K562 (cell line): Measurements from ENCODE around the gene TRIM62. TPM values are rescaled to one million over a fixed set of nuclear protein-coding genes. Genes with fewer than 3 reads are reported as not detected.

Experiments
- ATAC-seq: fragments of 200-7000 bp; cut with Tn5 transposase; 3 replicates; pipeline ENCODE4 v1.9.1; 2020; ENCODE audit warnings: moderate library complexity
- BruUV-seq: library from RNA; stranded (reverse); fragments of 400-500 nt; replicated peaks from 2 replicates; lab custom pipeline; 2021; lab: Mats Ljungman, UMichigan
- CTCF ChIA-PET: fragments of 300-600 bp; formaldehyde crosslinking; extraction: SDS; loops from one replicate; lab custom pipeline; 2021; ENCODE audit warnings: low intra/inter-chr PET ratio; lab: Yijun Ruan, JAX
- POLR2A ChIA-PET: fragments of 300-600, 350-650 bp; sonication (Branson Sonifier 250); formaldehyde crosslinking; extraction: SDS; loops from one replicate; lab custom pipeline; 2021; ENCODE audit warnings: antibody characterized with exemption, inconsistent platforms; lab: Yijun Ruan, JAX
- DNase-seq, 4 experiments: peaks; one replicate each; pipeline versions ENCODE4 v3.0.0 to v3.0.0-alpha.2; 2011 to 2018; ENCODE audit warnings: low spot score in 3 of 4, mixed read lengths in 3 of 4; ENCODE audit errors: extremely low read depth in 1 of 4
- FAIRE-seq: peaks from 2 replicates; lab custom pipeline; 2011; peaks lifted over from hg19 to GRCh38; lab: Jason Lieb, UNC
- H2AFZ ChIP-seq: 2 replicates; pipeline ENCODE4 v1.6.0; 2011; ENCODE audit warnings: low read depth, low read length, control low read depth, inconsistent platforms
- H3K27ac ChIP-seq: fragments of 200-600 bp; 3 replicates; pipeline ENCODE4 v1.8.0; 2011; ENCODE audit warnings: low read depth, mild to moderate bottlenecking, control low read depth, inconsistent platforms, low read length, moderate library complexity, mixed read lengths; ENCODE audit errors: extremely low read depth
- H3K27me3 ChIP-seq, 2 experiments: fragments of 300-600 bp in 1 of 2; 2 replicates in 1 of 2; 3 replicates in 1 of 2; pipeline versions ENCODE4 v1.6.0 to v1.8.0; 2011; ENCODE audit warnings: inconsistent platforms in 2 of 2, low read length in 2 of 2, mild to moderate bottlenecking in 1 of 2, mixed read lengths in 1 of 2, moderate library complexity in 1 of 2; ENCODE audit not compliant: control insufficient read depth in 2 of 2, insufficient read depth in 2 of 2
- H3K36me3 ChIP-seq: fragments of 300-600 bp; 3 replicates; pipeline ENCODE4 v1.8.0; 2011; ENCODE audit warnings: mild to moderate bottlenecking, low read length, inconsistent platforms; ENCODE audit not compliant: control insufficient read depth, insufficient read depth
- H3K4me1 ChIP-seq, 2 experiments: fragments of 200-600 bp in 1 of 2; replicated peaks in 1 of 2; 2 replicates in 1 of 2; 3 replicates in 1 of 2; pipeline versions ENCODE4 v1.5.1 to v1.8.0; 2011; ENCODE audit warnings: inconsistent platforms in 2 of 2, low read length in 2 of 2, mild to moderate bottlenecking in 1 of 2, mixed read lengths in 1 of 2, moderate library complexity in 1 of 2; ENCODE audit not compliant: control insufficient read depth in 2 of 2, insufficient read depth in 2 of 2
- H3K4me2 ChIP-seq: 2 replicates; pipeline ENCODE4 v1.6.1; 2011; ENCODE audit warnings: low read length, control low read depth, inconsistent platforms, mixed read lengths; ENCODE audit not compliant: insufficient read depth
- H3K4me3 ChIP-seq: fragments of 200-600 bp; sonication (generic), shearing (Covaris generic); 2 replicates; pipeline ENCODE4 v1.5.1; 2016; ENCODE audit warnings: control low read depth, inconsistent platforms
- H3K79me2 ChIP-seq: fragments of 200-600 bp; 3 replicates; pipeline ENCODE4 v1.8.0; 2011; ENCODE audit warnings: low read length, inconsistent platforms; ENCODE audit not compliant: control insufficient read depth, insufficient read depth
- H3K9ac ChIP-seq, 2 experiments: 2 replicates each; pipeline versions ENCODE4 v1.6.0 to v1.6.1; 2011; ENCODE audit warnings: low read depth in 2 of 2, low read length in 2 of 2, control low read depth in 1 of 2, inconsistent platforms in 1 of 2, mild to moderate bottlenecking in 1 of 2, mixed read lengths in 1 of 2; ENCODE audit not compliant: insufficient read depth in 1 of 2
- H3K9me1 ChIP-seq: one replicate; pipeline ENCODE4 v1.6.0; 2011; ENCODE audit warnings: inconsistent platforms, mild to moderate bottlenecking, low read length, moderate library complexity; ENCODE audit not compliant: control insufficient read depth, insufficient read depth
- H3K9me3 ChIP-seq: replicated peaks from 2 replicates; pipeline ENCODE4 v1.5.1; 2011; ENCODE audit warnings: low read depth, low read length, inconsistent platforms; ENCODE audit not compliant: control insufficient read depth, insufficient read depth
- H4K20me1 ChIP-seq: replicated peaks from 2 replicates; pipeline ENCODE4 v1.6.1; 2011; ENCODE audit warnings: low read length, inconsistent platforms, mixed read lengths; ENCODE audit not compliant: control insufficient read depth, insufficient read depth
- EHMT2 ChIP-seq: fragments of 450-650 bp; IDR thresholded peaks from 2 replicates; pipeline ENCODE4 v1.6.1; 2018; ENCODE audit warnings: antibody characterized with exemption
- GTF3C2 ChIP-seq: IDR thresholded peaks from 3 replicates; pipeline ENCODE4 v1.6.1; 2011; ENCODE audit warnings: borderline replicate concordance, mild to moderate bottlenecking, moderate library complexity; ENCODE audit not compliant: insufficient read length; ENCODE audit errors: extremely low read depth
- NFIC ChIP-seq: fragments of 450-650 bp; IDR thresholded peaks from 2 replicates; pipeline ENCODE4 v1.6.1; 2017; ENCODE audit warnings: mild to moderate bottlenecking, inconsistent platforms
- ZNF75A ChIP-seq: fragments of 450-650 bp; formaldehyde crosslinking; IDR thresholded peaks from 2 replicates; pipeline ENCODE4 v1.4.0; 2020; ENCODE audit warnings: mild to moderate bottlenecking
- WGBS: fragments of 100-300 bp; shearing (Covaris generic); methylation state at CpG from one replicate; pipeline ENCODE4 v1.1.6; 2016; ENCODE audit warnings: low coverage, mixed read lengths; ENCODE audit not compliant: insufficient coverage; ENCODE audit errors: missing lambda C conversion rate; 5-methylcytosine and 5-hydroxymethylcytosine counted together
- in situ Hi-C: fragments of 300-500 bp; cut with MboI; formaldehyde crosslinking; loops from 4 replicates; pipeline ENCODE4 v1.15.0; 2018; ENCODE audit warnings: inconsistent platforms, mixed read lengths
- intact Hi-C: fragments of 100-400 bp; cut with micrococcal nuclease; formaldehyde crosslinking; loops from 2 replicates; pipeline ENCODE4 v1.14.2; 2022
- polyA plus RNA-seq, 8 experiments: library from polyadenylated mRNA; depleted of rRNA in 4 of 8; stranded (reverse) in 5 of 8; unstranded in 3 of 8; fragments of >200 nt; fragmentation: Nextera tagmentation in 2 of 8; fragmentation: Illumina TruSeq in 1 of 8; extraction: Ambion mirVana in 2 of 8; extraction: Trizol in 1 of 8; gene quantifications; 2 replicates each; pipeline versions ENCODE4 v1.2.1 to v1.2.3, GENCODE V29; 2011 to 2014; ENCODE audit warnings: inconsistent platforms in 1 of 8, missing spikeins in 1 of 8
- total RNA-seq, 7 experiments: library from RNA; depleted of rRNA in 6 of 7; stranded (reverse); fragments of >200 nt in 6 of 7; fragmentation: Illumina TruSeq in 2 of 7; extraction: Trizol in 2 of 7; gene quantifications; 2 replicates each; pipeline versions ENCODE4 v1.2.1 to v1.2.3, GENCODE V29; 2011 to 2021; ENCODE audit warnings: low replicate concordance in 1 of 7

The TRIM62 gene
- total and polyA plus RNA-seq, 9 of the 15 experiments (the other 6 are each of a cell fraction or from before 2014, with no cell fraction given): 0.18 to 2.3 (median 0.52) TPM

GRCh38 chr1:33157131-33157530 lies 24.7 kb downstream of the TRIM62 start (continued):
- TF ChIP-seq GTF3C2: no peak
- no peak for TF ChIP-seq EHMT2

DNA sequence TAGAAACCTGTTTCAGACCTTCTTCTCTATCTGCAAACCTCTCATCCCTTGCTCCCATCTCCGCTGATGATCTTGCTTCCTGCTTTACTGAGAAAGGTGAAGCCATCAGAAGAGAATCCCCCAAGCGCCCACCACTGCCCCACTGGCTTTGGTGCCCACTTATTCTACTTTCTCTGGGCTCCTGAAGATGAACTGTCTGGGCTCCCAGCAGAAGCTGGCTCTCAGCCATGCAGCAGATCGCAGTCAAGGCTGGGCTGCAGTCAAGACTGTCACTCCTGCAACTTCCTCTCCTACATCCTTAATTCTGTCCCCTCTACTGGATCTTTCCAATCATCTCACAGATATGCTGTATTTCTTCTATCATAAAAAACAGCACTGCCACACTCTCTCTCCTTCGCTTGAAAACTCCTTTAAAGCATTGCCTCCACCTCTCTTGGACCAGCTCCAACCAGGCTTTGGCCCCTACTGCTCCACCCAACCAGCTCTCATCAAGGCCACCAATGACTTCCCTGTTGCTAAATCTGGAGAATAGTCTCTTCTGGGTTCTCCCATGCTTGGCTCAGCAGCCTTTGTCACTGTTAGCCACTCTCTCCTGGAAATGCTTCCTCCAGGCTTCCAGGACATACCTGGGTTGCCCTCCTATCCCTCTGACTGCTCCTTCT lies 25.8 kb downstream of the TRIM62 start:
- CTCF ChIA-PET: no interaction called here
- no peak overlapping the region for H3K9ac ChIP-seq
- no peak overlapping the region for H3K27ac ChIP-seq
- TF ChIP-seq ZNF75A (no peak), NFIC (peak; percentile 30)
- TF ChIP-seq, all 486 proteins: peak for 1
- in situ Hi-C loops (no loop called here), intact Hi-C loops (no loop called here)
- Histone ChIP-seq H3K4me1 (peaks cover 0 to 4% of the 10 kb centered on the region in 2 experiments; a peak in 1 of 5 replicates), H3K9me1 (no peaks in the 10 kb centered on the region), H3K79me2 (no peaks in the 10 kb centered on the region), H2AFZ (no peak overlapping the region), H3K36me3 (no peaks in the 10 kb centered on the region), H3K4me3 (no peak overlapping the region), H3K4me2 (no peak overlapping the region), H3K27me3 (peaks cover 27 to 58% of the 10 kb centered on the region in 2 experiments), H4K20me1 (no peaks in the 10 kb centered on the region; the same call in 1 of the 2 replicates), H3K9me3 (no peaks in the 10 kb centered on the region)
- FAIRE-seq: no peak
- no peak for DNase-seq
- POLR2A ChIA-PET: interaction anchor here (0.6 kb wide), 1 partner anchor 22 kb away, joined by 3 read pairs; no protein-coding TSS in a partner anchor
- 2% methylated on average over 4 of the region's 4 CpGs for WGBS
- no TSS peak for BruUV-seq
- ATAC-seq: no peak; the same call in 2 of the 3 replicates
